Measurements from ENCODE around the gene PCDHB15.

The PCDHB15 gene

DNA sequence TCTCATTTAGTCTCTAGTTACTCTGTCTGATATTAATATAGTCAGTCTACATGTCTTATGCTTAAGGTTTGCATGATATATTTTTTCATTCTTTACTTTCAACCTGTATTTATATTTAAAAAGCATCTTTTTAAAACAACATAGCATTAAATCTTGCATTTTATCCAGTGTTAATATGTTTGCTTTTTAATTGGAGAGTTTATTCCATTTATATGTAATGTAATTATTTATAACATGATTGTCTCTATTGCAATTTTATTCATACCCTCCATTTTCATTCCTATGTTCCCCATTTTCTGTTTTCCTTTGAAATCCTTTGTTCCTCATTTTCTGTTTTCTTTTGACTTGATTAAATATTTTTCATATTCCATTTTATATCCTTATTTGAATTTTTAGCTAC lies 13.3 kb downstream of the PCDHB15 start:
- H3K27me3 ChIP-seq (ENCODE audit: insufficient read depth, low read length) = no peaks in the 10 kb centered on the region
- H3K4me3 ChIP-seq (ENCODE audit: low read depth, low read length, poor library complexity, severe bottlenecking) = no peak overlapping the region
- H3K27ac ChIP-seq (ENCODE audit: low read depth, low read length, poor library complexity, severe bottlenecking) = no peak overlapping the region
- H3K36me3 ChIP-seq (ENCODE audit: insufficient read depth, low read length) = no peaks in the 10 kb centered on the region
- H3K4me2 ChIP-seq (ENCODE audit: low read length) = no peak overlapping the region
- no peaks in the 10 kb centered on the region for H4K20me1 ChIP-seq (ENCODE audit: insufficient read depth, low read length)
- no peak for TF ChIP-seq EZH2 (IDR thresholded peaks at IDR 0.05; ENCODE audit: borderline replicate concordance, low read length)
- TF ChIP-seq, protein P1, sequence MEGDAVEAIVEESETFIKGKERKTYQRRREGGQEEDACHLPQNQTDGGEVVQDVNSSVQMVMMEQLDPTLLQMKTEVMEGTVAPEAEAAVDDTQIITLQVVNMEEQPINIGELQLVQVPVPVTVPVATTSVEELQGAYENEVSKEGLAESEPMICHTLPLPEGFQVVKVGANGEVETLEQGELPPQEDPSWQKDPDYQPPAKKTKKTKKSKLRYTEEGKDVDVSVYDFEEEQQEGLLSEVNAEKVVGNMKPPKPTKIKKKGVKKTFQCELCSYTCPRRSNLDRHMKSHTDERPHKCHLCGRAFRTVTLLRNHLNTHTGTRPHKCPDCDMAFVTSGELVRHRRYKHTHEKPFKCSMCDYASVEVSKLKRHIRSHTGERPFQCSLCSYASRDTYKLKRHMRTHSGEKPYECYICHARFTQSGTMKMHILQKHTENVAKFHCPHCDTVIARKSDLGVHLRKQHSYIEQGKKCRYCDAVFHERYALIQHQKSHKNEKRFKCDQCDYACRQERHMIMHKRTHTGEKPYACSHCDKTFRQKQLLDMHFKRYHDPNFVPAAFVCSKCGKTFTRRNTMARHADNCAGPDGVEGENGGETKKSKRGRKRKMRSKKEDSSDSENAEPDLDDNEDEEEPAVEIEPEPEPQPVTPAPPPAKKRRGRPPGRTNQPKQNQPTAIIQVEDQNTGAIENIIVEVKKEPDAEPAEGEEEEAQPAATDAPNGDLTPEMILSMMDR (IDR thresholded peaks at IDR 0.05; ENCODE audit: low read length) = no peak
- H3K9me2 ChIP-seq (ENCODE audit: low read depth, low read length) = no peaks in the 10 kb centered on the region
- no peak overlapping the region for H2AFZ ChIP-seq (ENCODE audit: low read length)
- no peak overlapping the region for H3K9ac ChIP-seq (ENCODE audit: low read length)
- no peaks in the 10 kb centered on the region for H3K79me2 ChIP-seq (ENCODE audit: insufficient read depth, low read length)
- no peaks in the 10 kb centered on the region for H3F3A ChIP-seq (ENCODE audit: insufficient read depth, low read length)
- peaks cover 53% of the 10 kb centered on the region for H3K9me3 ChIP-seq (ENCODE audit: low read length)
- H3K4me1 ChIP-seq (ENCODE audit: insufficient read depth, low read length, severe bottlenecking) = no peaks in the 10 kb centered on the region

DNA sequence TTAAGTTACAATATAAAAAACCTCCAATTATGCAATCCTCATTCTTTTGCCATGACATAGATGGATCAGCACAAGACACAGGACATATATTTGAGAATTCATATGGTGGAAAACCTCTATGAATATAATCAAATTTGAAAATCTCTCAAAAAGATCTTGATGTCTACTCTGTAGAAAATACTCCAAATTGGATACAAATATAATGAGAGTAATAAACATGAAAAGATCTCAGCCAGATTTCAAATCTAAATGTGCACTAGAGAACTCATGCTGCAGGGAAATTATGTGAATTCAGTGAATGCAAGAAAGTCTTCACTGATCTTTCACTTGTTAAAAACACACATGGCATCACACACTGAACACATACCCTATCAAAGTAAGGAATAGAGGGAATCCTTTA lies 13.8 kb downstream of the PCDHB15 start:
- no peak overlapping the region for H3K9ac ChIP-seq (ENCODE audit: low read length)
- no peaks in the 10 kb centered on the region for H3K27me3 ChIP-seq (ENCODE audit: insufficient read depth, low read length)
- peaks cover 49% of the 10 kb centered on the region for H3K9me3 ChIP-seq (ENCODE audit: low read length)
- no peak overlapping the region for H2AFZ ChIP-seq (ENCODE audit: low read length)
- no peaks in the 10 kb centered on the region for H3K4me1 ChIP-seq (ENCODE audit: insufficient read depth, low read length, severe bottlenecking)
- H3K4me3 ChIP-seq (ENCODE audit: low read depth, low read length, poor library complexity, severe bottlenecking) = no peak overlapping the region
- no peaks in the 10 kb centered on the region for H3K9me2 ChIP-seq (ENCODE audit: low read depth, low read length)
- H3K4me2 ChIP-seq (ENCODE audit: low read length) = no peak overlapping the region
- TF ChIP-seq EZH2 (IDR thresholded peaks at IDR 0.05; ENCODE audit: borderline replicate concordance, low read length) = no peak
- TF ChIP-seq, protein P1 (IDR thresholded peaks at IDR 0.05; ENCODE audit: low read length) = no peak
- H3F3A ChIP-seq (ENCODE audit: insufficient read depth, low read length) = no peaks in the 10 kb centered on the region
- H3K27ac ChIP-seq (ENCODE audit: low read depth, low read length, poor library complexity, severe bottlenecking) = no peak overlapping the region
- no peaks in the 10 kb centered on the region for H3K36me3 ChIP-seq (ENCODE audit: insufficient read depth, low read length)
- H3K79me2 ChIP-seq (ENCODE audit: insufficient read depth, low read length) = no peaks in the 10 kb centered on the region
- no peaks in the 10 kb centered on the region for H4K20me1 ChIP-seq (ENCODE audit: insufficient read depth, low read length)

DNA sequence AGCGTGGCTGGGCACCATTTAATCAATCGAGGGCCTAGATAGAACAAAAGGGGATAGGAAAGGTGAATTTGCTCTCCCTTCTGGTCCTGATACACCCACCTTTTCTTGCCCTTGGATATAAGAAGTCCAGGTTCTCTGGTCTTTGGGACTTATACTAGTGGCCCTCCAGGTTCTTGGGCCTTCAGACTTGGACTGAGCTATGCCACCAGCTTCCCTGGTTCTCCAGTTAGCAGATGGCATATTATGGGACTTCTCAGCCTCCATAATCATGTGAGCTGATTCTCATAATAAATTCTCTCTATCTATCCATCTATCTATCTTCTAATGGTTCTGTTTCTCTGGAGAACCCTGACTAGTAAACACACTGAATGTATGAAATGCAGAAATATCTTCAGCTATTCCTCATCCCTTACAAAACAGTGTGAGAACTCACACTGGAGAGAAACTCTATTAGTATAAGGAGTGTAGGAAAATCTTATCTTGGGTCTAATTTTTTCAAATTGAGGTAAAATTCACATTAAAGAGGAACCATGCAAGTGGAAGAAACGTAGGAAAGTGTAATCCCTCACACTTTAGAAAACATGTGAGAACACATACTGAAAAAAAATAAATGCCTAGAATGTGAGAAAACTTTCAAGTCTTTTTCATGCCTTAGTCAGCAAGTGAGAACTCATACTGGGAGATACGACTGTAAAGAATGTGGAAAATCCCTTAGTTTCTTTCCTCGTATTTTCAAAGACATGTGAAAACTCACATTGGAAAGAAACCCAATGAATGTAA lies 15.5 kb downstream of the PCDHB15 start:
- H3K4me2 ChIP-seq (ENCODE audit: low read length) = no peak overlapping the region
- H3K4me3 ChIP-seq (ENCODE audit: low read depth, low read length, poor library complexity, severe bottlenecking) = no peak overlapping the region
- H2AFZ ChIP-seq (ENCODE audit: low read length) = no peak overlapping the region
- no peaks in the 10 kb centered on the region for H3K27me3 ChIP-seq (ENCODE audit: insufficient read depth, low read length)
- no peaks in the 10 kb centered on the region for H3K4me1 ChIP-seq (ENCODE audit: insufficient read depth, low read length, severe bottlenecking)
- H4K20me1 ChIP-seq (ENCODE audit: insufficient read depth, low read length) = no peaks in the 10 kb centered on the region
- no peaks in the 10 kb centered on the region for H3K36me3 ChIP-seq (ENCODE audit: insufficient read depth, low read length)
- no peak for TF ChIP-seq EZH2 (IDR thresholded peaks at IDR 0.05; ENCODE audit: borderline replicate concordance, low read length)
- TF ChIP-seq, protein P1 (IDR thresholded peaks at IDR 0.05; ENCODE audit: low read length) = no peak
- H3K79me2 ChIP-seq (ENCODE audit: insufficient read depth, low read length) = no peaks in the 10 kb centered on the region
- no peak overlapping the region for H3K27ac ChIP-seq (ENCODE audit: low read depth, low read length, poor library complexity, severe bottlenecking)
- H3K9ac ChIP-seq (ENCODE audit: low read length) = no peak overlapping the region
- no peaks in the 10 kb centered on the region for H3K9me2 ChIP-seq (ENCODE audit: low read depth, low read length)
- H3F3A ChIP-seq (ENCODE audit: insufficient read depth, low read length) = no peaks in the 10 kb centered on the region
- peaks cover 47% of the 10 kb centered on the region for H3K9me3 ChIP-seq (ENCODE audit: low read length)

All from OCI-LY1 (cell line).